GM23248 (cell line): ENCODE measurements around the gene MYADML2.

Experiments used
- EZH2 ChIP-seq: fragments of 200-600 bp; sonication (generic); IDR thresholded peaks from 2 replicates; pipeline ENCODE4 v1.6.1; 2018; ENCODE audit warnings: antibody characterized with exemption, mild to moderate bottlenecking; ENCODE audit not compliant: insufficient read depth, poor library complexity, severe bottlenecking
- EZH2phosphoT487 ChIP-seq: fragments of 200-600 bp; sonication (generic); IDR thresholded peaks from 2 replicates; pipeline ENCODE4 v1.6.1; 2018; ENCODE audit warnings: antibody characterized with exemption, moderate library complexity, mild to moderate bottlenecking, low read depth; ENCODE audit not compliant: insufficient read depth

DNA sequence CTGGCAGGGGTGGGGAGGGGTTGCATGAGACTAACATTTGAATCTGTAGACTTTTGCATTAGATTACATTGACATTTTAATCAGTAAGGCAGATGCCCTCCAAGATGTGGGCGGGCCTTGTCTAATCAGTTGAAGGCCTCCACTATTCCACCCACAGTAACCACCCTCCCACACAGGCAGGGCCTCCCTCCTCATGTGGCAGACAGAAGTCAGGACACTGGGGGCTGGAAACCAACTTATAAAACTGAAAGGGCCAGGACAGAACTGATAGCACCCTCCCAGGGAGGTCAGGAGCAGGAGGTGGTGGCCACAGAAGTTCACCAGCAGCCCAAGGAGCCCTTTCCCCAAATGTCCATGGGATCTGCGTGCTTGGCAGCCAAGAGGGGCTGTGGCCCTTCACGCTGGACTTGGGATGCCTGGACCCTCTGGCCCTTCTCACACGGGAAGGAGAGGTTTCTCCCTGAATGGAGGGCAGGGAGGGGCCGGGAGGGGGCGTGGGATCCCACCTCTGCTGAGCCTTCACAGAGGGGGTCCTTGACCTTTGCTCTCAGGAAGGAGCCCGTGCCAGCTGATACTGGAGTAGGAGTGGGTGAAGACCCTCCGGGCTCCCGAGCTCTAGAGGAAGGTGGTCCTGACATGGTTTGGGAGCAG, 14.6 kb downstream of the MYADML2 start:
- no peak for TF ChIP-seq EZH2
- TF ChIP-seq EZH2phosphoT487, result no peak
